ENCODE data around the gene CNDP2.

Gene CNDP2

DNA sequence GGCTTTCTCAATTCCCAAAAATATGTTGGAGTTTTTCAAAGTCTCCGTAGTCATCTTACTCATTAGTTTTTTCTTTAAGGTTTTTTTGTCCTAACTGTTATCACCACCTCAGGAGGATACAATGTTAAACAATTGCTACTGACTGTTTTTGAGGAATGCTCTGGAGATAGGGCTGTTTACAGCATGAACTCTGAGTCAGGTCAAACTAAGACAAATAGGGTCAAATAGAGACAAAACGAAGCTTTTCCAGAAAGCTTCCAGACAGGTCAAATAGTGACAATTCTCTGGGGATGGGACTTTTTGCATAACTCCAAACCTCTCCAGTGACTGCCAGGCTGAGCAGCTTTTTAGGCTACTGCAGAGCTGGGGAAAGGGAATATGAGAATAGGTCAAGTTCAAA, 23.9 kb upstream of the CNDP2 start:
- DNase-seq (ENCODE audit: low spot score) = no peak

DNA sequence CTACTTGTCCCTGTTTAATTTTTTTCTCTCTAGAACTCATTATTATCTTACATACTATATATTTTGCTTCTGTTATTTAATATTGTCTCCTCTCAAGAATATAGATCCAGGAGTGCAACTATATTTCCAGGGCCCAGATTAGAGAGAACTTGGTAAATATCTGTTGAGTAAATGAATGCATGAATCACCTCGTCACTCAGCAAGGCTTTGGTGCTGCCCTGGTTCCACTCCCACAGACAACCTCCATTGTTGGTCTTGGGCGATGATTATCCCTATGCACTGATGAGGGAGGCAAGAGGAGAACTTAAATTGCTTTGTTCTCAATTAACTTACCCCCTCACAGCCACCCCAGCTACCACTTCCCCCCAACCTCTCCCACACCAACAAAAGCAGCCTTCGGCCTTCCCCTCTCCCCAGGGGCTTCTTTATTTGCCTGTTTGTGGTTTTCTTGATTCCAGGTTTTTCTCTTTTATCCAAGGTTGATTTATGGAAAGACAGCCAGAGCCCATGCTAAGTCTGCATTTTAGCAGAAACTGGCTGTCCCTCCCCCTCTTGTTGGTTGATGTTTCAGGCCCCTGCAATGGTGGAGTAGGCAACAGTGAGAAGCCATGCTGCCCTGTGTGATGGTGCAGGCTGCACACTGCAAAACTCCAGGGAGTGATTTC, 22.1 kb upstream of the CNDP2 start:
- no peak for DNase-seq (ENCODE audit: low spot score)

DNA sequence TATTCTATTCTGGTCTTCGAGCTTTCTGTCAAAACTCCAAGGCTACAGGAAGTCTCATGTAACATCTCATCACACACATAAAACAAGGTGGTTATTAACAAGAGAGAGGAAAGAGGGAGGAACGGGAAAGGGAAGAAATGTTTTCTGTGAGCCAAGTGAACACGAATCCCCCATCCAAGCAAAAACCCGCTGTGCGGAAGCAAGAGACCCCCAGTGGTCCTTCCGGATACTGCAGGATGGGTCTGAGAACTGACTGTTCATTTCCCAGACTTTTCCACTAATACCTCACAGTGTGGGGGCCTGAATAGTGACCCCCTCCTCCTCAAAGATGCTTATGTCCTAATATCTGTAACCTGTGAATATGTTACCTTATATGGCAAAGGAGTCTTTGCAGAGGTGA, 20.0 kb upstream of the CNDP2 start:
- DNase-seq (ENCODE audit: low spot score) = peak; percentile 83

DNA sequence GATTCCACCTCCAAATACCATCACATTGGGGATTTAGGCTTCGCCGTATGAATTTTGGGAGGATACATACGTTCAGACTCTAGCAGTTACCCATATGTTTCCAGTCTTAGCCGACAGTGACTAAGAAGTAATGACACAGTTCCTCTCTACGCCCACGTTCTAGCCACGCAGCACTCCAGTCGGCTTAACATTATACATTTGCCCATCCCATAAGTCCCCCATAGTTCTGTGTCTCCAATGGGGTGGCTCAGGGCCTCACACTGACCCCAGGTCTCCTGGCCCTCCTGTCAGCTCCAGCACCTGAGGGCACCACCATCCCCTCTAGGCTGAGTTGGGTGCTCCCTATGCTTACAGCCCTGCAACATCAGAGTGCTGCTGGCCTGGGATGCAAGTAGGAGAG, 18.4 kb upstream of the CNDP2 start:
- DNase-seq (ENCODE audit: low spot score) = no peak

DNA sequence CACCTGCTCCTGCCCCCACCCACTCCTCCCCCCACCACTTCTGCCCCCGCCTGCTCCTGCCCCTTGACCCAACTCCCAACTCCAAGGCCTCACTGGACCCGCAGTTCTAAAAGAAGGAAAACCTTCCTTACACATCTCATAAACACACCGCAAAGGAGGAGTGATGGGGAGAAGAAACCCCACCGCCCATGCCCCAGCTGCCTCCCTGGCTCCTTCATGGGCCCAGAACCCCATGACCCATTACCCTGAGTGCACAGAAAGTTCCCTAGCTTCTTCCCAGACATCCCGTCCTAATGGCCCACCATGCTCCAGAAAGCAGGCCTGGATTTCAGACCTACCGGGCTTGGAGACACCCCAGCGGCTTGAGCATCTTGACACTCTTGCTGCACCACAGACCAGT, 17.8 kb upstream of the CNDP2 start:
- DNase-seq (ENCODE audit: low spot score) = no peak

DNA sequence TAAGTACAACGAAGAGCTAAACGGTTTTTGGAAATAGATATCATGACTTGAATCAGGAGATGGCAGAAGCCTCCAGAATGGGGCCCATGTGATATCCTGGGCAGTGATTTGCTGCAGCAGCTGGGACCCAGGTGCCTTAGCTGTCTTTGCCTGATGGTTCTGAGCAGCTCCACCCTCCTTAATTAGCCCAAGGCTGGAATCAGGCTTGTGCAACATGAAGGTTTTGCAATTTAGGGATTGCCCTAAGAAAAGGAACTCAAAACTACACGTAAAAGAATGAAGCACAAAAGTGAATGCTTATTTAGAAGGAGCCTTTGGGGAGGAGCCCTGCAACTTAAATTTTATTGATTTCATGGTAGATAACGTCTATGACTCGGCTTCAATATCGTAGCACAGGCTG, 17.3 kb upstream of the CNDP2 start:
- DNase-seq (ENCODE audit: low spot score) = no peak

DNA sequence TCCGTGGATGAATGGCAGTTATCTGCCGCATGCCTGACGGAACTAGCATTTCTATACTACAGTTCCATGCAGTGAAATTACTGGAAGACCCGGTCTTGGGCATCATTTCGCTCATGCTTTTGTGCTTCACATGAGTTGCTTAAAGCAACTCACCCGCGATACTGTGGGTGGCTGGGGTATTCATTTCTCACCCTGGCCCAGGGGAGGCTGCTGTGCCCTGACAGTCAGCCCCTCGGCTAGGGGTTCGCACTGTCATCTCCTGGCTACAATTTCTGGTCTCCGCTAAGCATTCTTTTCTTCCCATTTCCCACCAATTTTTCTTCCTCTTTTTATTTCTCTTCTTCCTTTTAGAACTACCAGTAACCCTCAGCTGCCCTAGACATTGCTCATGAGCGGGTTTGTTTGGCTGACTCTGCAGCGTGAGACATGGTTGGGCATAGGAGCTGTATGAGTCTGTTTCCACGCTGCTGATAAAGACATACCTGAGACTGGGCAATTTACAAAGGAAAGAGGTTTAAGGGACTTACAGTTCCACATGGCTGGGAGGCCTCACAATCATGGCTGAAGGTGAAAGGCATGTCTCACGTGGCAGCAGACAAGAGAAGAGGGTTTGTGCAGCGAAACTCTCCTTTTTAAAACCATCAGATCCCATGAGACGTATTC, 16.5 kb upstream of the CNDP2 start:
- DNase-seq (ENCODE audit: low spot score) = no peak

DNA sequence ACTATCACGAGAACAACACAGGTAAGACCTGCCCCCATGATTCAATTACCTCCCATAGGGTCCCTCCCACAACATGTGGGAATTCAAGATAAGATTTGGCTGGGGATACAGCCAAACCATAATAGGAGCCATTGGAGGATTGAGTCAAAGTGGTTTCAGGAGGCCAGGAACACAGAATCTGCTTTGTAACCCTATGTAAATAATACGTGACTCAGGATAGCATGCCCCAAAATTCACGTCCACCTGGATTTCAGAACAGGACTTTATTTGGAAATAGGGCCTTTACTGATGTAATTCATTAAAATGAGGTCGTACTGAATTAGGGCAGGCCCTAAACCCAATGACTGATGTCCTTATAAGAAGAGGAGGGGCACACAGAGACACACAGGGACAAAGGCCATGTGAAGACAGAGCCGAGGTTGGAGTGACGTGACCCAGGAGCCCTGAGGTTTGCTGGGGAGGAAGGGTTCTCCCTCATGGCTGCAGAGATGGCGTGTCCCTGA, 16.0 kb upstream of the CNDP2 start:
- DNase-seq (ENCODE audit: low spot score) = no peak

DNA sequence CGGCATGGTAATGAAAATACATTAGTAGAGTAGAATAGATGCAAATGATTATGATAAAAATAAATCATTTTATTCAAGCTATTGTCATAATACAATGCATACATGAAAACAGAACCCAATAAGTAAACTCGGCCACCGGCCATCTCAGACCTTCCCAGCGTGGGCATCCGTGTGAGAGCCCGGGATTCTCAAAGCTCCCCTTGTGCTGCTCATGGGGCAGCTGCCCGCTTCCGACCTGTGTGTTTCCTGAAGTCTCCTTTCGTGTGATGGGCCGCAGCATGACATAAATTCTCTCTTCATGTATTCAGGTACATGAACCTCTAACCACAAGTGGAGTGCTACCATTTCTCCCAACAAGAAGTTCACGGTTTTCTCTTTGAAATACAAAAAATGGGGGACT, 13.5 kb upstream of the CNDP2 start:
- no peak for DNase-seq (ENCODE audit: low spot score)

DNA sequence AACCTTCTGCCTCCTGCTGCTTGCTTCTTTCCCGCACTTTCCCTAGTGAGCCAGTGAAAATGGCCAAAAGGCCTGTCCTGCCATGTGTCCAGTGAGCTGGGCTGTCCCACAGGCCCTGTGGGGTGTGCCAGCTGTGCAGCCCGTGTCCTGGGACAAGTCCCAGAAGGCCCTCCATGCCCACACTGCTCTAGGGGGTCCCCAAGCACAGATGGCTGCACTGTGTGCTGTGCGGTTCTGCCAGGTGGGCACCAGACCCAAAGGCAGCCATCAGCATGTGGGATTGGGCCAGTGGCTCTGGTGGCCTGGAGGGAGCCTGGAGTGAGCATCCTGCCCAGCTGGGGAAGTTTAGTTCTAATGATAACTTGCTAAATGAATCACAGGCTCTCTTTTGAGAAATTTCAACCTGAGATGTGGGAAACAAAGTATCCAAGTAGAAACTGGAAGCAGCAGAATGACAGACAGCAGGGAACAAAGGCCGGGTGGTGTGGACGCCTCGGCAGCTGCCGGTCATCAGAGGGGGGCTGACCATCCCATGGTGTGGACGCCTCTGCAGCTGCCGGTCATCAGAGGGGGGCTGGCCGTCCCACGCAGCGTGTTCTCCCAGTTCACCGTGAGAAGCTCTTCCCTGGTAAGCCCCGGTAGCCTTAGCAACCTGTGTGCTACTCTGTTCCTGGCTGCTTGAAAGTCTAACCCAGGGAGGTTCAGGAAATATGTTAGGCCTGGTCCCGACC, 9.9 kb upstream of the CNDP2 start:
- DNase-seq (ENCODE audit: low spot score) = no peak

DNA sequence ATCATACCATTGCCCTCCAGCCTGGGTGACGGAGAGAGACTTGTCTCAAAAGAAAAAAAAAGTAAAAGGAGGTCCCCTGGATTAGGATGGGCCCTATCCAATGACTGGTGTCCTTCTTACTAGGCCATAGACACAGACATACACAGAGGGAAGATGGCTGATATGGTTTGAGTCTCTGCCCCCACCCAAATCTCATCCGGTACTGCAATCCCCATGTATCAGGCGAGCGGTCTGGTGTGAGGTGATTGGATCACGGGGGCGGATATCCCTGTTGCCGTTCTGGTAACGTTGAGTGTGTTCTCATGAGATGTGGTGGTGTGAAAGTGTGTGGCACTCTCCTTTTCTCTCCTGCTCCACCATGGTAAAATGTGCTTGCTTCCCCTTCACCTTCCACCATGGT, 7.8 kb upstream of the CNDP2 start:
- no peak for DNase-seq (ENCODE audit: low spot score)

DNA sequence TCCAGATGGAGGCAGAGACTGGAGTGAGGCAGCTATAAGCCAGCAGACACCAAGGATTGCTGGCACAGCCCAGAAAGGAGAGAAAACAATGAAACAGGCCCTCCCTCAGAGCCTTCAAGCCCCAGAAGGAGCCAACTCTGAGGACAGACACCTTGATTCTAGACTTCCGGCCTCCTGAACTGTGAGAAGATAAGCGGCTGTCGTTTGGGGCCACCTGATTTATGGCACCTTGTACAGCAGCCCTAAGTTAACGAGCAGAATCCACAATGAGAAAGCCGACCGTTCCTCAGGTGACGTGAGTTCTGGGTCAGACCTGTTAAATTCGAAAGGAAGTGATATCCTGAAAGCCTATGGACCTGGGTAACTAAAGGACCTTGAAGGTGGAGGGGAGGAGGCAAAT, 7.3 kb upstream of the CNDP2 start:
- DNase-seq (ENCODE audit: low spot score) = no peak

DNA sequence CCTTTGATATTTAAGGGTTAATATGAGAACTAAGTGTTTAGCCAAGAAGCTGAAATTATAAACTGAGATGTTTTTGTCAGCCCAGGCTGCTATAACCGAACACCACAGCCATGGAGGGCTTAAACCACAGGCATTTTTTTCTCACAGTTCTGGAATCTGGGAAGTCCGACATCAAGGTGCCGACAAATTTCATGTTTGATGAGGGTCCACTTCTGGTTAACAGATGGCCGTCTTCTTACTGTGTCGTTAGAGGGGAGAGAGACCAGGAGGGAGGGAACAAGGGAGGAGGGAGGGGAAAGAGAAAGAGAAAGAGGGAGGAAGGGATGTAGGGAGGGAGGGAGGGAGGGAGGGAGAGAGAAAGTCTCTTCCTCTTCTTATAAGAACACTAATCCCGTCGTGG, 6.5 kb upstream of the CNDP2 start:
- no peak for DNase-seq (ENCODE audit: low spot score)

DNA sequence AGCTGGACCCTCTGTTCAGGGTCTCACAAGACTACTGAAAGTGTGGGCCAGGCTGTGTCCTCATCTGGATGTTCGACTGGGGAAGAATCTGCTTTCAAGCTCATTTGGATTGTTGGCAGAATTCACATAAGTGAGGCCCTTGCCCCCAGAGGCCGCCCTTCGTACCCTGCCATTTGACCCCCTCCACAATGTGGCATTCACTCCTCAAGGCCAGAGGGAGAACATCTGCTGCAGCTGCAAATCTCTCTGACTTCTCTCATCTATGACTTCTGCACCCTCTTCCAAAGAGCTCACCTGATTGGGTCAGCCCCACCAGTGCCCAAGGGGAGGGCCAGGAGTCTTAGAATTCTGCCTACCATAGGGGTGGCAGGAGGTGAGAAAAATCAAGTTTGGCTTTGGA, 3.9 kb upstream of the CNDP2 start:
- no peak for DNase-seq (ENCODE audit: low spot score)

DNA sequence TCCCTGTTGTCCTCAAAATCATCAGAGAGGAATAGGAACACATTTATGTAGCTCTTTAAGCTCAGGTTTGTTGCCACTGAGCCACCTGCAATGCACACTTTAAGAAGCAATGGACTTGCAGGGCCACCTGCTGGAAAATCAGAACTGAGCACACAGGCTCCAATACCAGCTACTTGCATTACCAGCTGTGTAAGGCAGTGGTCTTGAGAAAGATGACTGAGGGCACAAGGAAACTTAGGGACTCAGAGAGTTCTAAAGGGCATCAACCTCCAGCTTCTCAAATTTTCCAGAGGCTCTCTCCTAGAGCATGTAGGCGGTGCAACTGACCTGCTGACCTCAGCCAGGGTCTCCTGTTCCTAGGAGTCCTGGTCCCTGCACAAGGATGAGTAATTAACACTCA, 2.5 kb upstream of the CNDP2 start:
- peak; percentile 82 for DNase-seq (ENCODE audit: low spot score)

DNA sequence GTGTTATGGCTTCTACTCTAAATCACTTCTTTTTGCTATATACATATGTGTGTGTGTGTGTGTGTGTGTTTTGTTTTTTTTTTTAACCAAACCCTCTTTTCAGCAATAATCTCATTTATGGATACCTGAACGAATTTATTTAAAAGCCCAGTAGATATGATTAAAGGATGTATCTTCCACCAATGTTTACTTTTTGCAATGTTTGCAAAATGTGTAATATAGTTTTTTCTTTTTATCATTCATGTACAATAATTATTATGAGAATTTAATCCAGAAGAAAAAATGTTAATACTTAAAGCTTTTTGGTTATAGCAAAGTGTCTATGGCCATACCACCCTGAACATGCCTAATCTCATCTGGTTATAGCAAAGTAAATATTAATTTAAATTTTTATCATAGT, 1.6 kb upstream of the CNDP2 start:
- DNase-seq (ENCODE audit: low spot score) = no peak

DNA sequence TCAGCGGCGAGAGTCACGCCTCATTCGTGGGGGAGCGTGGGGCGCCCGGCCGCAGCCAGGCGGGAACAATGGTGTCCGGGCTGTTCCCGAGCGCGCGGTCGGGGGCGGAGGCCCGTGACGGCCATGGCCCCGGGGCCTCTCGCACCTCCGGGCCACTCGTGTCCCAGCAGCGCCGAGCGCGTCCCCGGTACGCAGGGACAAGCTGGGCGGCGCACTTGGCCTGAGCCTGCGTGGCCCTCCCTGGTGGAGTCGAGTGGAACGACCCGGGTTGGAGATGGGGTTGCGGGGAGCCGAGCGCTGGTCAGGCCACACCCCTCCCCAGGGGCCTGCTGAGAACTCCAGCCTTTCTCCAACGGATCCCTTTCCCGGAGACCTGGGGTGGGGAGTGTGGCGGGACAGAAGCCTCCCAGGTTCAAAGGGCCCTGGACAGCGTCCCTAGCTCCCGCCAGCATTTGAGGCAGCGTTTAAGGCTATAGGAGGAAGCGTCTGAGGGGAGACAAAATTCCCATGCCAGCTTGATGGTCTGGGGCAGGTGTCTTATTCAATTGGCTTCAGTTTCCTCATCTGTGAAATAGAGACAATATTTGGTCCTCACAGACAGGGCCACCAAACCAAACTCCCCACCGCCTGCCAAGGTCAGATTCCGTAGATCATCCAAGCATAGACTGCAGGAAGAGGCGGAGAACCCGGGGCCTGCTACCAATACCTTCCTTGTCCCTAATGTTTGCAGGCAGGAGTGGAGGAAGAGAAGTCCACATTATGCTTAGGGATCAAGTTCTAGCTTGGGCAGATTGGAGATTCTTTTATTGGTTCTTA, 553 bp downstream of the CNDP2 start:
- DNase-seq (ENCODE audit: low spot score) = peak; percentile 60

DNA sequence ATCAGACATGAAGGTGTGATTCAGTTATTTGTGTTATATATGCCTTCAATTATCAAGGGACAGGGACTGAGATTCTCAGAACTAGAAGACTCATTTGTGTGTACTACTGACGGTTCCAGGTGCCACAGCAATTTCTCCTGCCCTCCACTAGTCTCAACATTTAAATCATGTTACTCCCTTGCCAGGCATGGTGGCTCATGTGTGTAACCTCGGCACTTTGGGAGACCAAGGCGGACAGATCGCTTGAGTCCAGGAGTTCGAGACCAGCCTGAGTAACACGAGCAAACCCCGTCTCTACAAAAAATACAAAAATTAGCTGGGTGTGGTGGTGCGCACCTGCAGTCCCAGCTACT, 1.1 kb downstream of the CNDP2 start:
- peak; percentile 19 for DNase-seq (ENCODE audit: low spot score)

DNA sequence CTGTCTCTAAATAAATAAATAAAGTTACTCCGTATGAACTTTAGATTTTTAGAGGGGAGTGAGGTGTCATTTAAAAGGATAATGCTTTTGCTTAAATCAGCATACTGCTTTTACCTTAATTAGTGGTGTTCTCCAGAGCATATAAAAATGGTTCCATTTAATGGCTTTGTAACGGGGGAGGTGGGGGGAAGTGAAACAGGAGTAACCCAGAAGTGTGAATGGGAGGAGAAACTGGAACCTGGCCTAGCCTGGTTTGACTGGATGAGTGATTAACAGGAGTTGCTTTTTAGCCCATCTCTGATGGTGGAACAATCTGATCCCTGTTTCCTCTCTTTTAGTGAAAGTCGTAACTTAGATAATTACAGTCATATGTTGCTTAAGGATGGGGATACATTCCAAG, 1.6 kb downstream of the CNDP2 start:
- no peak for DNase-seq (ENCODE audit: low spot score)

DNA sequence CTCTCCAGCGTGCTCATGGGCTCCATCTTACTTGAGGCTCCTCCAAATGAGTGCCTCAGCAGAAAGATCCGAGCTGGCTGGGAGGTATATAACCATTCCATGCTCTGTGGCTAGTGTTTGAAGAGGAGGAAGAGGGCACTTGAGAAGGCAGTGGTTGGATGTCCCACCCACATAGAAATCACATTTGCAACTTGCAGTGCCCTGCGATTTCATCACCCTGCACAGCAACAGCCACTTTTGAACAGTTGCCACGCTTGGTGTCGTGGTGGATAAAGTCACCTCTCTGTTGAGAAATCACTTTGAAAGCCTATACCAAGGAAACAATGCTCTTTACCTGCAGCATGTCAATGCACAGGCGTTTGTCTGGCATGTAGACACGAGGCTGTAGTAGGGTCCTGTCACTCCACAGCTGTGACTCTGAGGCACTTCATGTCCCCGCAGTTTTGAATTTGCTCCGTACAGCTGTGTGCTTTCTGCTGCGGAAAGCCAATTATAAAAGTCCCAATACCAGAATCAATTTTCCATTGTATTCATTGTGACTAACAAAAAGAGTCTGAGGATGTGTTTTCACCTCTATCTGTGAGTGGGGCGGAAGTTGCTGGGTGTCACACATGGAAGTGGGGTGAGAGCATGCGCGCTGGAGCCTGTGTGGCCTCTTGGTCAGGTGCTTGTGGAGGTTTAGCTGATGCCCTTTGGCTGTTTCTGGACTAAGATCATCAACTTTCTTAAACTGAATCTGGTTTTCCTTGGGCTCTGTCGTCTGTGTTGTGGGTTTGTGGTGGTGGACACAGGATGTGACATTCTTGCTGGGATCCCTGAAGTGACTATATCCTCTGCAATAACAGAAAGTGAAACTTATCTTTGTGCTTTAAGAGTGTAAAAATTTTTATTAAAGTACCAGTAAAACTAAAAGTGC, 2.8 kb downstream of the CNDP2 start:
- DNase-seq (ENCODE audit: low spot score) = peak; percentile 69

DNA sequence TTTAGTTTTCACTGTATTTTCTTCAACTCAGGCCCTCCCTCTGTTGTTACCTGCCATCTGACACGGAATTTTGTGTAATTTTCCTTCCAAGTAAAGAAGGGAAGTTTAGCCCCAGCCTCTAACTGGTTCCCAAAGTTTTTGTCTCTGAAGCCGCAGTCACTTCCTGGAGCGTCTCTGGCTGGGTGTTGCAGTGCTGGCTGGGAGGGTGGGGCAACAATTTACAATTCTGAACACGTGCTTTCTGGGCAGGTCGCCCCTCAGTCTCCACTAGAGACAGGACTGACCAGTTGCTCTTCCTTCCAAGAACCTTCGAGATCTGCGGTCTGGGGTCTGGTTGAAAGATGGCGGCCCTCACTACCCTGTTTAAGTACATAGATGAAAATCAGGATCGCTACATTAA, 3.5 kb downstream of the CNDP2 start:
- peak; percentile 70 for DNase-seq (ENCODE audit: low spot score)
